ENCODE data around the gene ERRFI1. TPM values are rescaled to one million over a fixed set of nuclear protein-coding genes. Genes with fewer than 3 reads are reported as not detected.
A peak's percentile ranks its signal among the peaks of the same experiment; 100 is the strongest.

ERRFI1 gene
- total RNA-seq, 1 experiment from 2014 or later, result 220 TPM

GRCh38 chr1:8028571-8028910, 2.4 kb upstream of the ERRFI1 start:
- Histone ChIP-seq H3K27ac (peak overlapping the region; percentile 99), H3K9me3 (replicated peaks) (no peaks in the 10 kb centered on the region), H3K36me3 (peaks cover 18% of the 10 kb centered on the region), H3K27me3 (no peaks in the 10 kb centered on the region), H3K4me3 (peak overlapping the region; percentile 88), H3K4me1 (peaks cover 29% of the 10 kb centered on the region)
- DNase-seq, result no peak

GRCh38 chr1:8027748-8028570, 1.9 kb upstream of the ERRFI1 start:
- Histone ChIP-seq H3K4me3 (peak overlapping the region; percentile 88), H3K27me3 (no peaks in the 10 kb centered on the region), H3K4me1 (peaks cover 34% of the 10 kb centered on the region), H3K9me3 (replicated peaks) (no peaks in the 10 kb centered on the region), H3K36me3 (peaks cover 24% of the 10 kb centered on the region), H3K27ac (peak overlapping the region; percentile 99)
- peak; percentile 38 to 72 for DNase-seq

- H3K27ac ChIP-seq, result peak overlapping the region; percentile 99
- H3K36me3 ChIP-seq, result peaks cover 30% of the 10 kb centered on the region
- H3K27me3 ChIP-seq, result no peaks in the 10 kb centered on the region
- H3K4me1 ChIP-seq, result peaks cover 39% of the 10 kb centered on the region
- no peaks in the 10 kb centered on the region for H3K9me3 ChIP-seq (replicated peaks)
- H3K4me3 ChIP-seq, result peak overlapping the region; percentile 88
- peak; percentile 75 to 76 for DNase-seq
Measured at GRCh38 chr1:8026976-8027747, 1.1 kb upstream of the ERRFI1 start.

GRCh38 chr1:8025671-8026144, 401 bp downstream of the ERRFI1 start:
- DNase-seq, result no peak
- Histone ChIP-seq H3K4me1 (peaks cover 49% of the 10 kb centered on the region), H3K36me3 (peaks cover 45% of the 10 kb centered on the region), H3K27me3 (no peaks in the 10 kb centered on the region), H3K4me3 (peak overlapping the region; percentile 88), H3K27ac (peak overlapping the region; percentile 99), H3K9me3 (replicated peaks) (no peaks in the 10 kb centered on the region)

- no peak for DNase-seq
- peak overlapping the region; percentile 99 for H3K27ac ChIP-seq
Measured at GRCh38 chr1:8025061-8025670, 943 bp downstream of the ERRFI1 start.

GRCh38 chr1:8024329-8024728, 1.8 kb downstream of the ERRFI1 start:
- H3K27ac ChIP-seq, result no peak overlapping the region; the same call in 1 of the 2 replicates
- H3K9me3 ChIP-seq (replicated peaks), result no peaks in the 10 kb centered on the region
- peaks cover 59% of the 10 kb centered on the region for H3K36me3 ChIP-seq
- H3K27me3 ChIP-seq, result no peaks in the 10 kb centered on the region
- DNase-seq, result no peak
- peaks cover 61% of the 10 kb centered on the region for H3K4me1 ChIP-seq
- H3K4me3 ChIP-seq, result peak overlapping the region; percentile 88

More at GRCh38 chr1:8025061-8025670, 943 bp downstream of the ERRFI1 start:
- Histone ChIP-seq H3K4me1 (peaks cover 54% of the 10 kb centered on the region), H3K4me3 (peak overlapping the region; percentile 88), H3K9me3 (replicated peaks) (no peaks in the 10 kb centered on the region), H3K36me3 (peaks cover 50% of the 10 kb centered on the region), H3K27me3 (no peaks in the 10 kb centered on the region)

GRCh38 chr1:8023995-8024313, 2.2 kb downstream of the ERRFI1 start:
- Histone ChIP-seq H3K27me3 (no peaks in the 10 kb centered on the region), H3K4me3 (peak overlapping the region; percentile 88), H3K36me3 (peaks cover 61% of the 10 kb centered on the region), H3K9me3 (replicated peaks) (no peaks in the 10 kb centered on the region), H3K27ac (no peak overlapping the region), H3K4me1 (peaks cover 61% of the 10 kb centered on the region)
- DNase-seq, result no peak

GRCh38 chr1:8023287-8023994, 2.7 kb downstream of the ERRFI1 start:
- Histone ChIP-seq H3K4me3 (peak overlapping the region; percentile 88), H3K9me3 (replicated peaks) (no peaks in the 10 kb centered on the region), H3K27me3 (no peaks in the 10 kb centered on the region), H3K36me3 (peaks cover 66% of the 10 kb centered on the region), H3K4me1 (peaks cover 61% of the 10 kb centered on the region), H3K27ac (no peak overlapping the region)
- DNase-seq, result no peak

- Histone ChIP-seq H3K4me3 (peak overlapping the region; percentile 88), H3K27ac (no peak overlapping the region), H3K36me3 (peaks cover 70% of the 10 kb centered on the region), H3K27me3 (no peaks in the 10 kb centered on the region), H3K4me1 (peaks cover 60% of the 10 kb centered on the region), H3K9me3 (replicated peaks) (no peaks in the 10 kb centered on the region)
- no peak for DNase-seq
Measured at GRCh38 chr1:8022395-8023286, 3.5 kb downstream of the ERRFI1 start.

- Histone ChIP-seq H3K9me3 (replicated peaks) (no peaks in the 10 kb centered on the region), H3K27ac (no peak overlapping the region), H3K36me3 (peaks cover 77% of the 10 kb centered on the region), H3K4me1 (peaks cover 65% of the 10 kb centered on the region), H3K27me3 (no peaks in the 10 kb centered on the region), H3K4me3 (no peak overlapping the region)
- DNase-seq, result no peak
Measured at GRCh38 chr1:8021676-8022266, 4.3 kb downstream of the ERRFI1 start.

- Histone ChIP-seq H3K27me3 (no peaks in the 10 kb centered on the region), H3K4me3 (no peak overlapping the region), H3K36me3 (peaks cover 89% of the 10 kb centered on the region), H3K4me1 (peaks cover 82% of the 10 kb centered on the region), H3K9me3 (replicated peaks) (no peaks in the 10 kb centered on the region), H3K27ac (no peak overlapping the region)
- no peak for DNase-seq
Measured at GRCh38 chr1:8020032-8020431, 6.1 kb downstream of the ERRFI1 start.

GRCh38 chr1:8019229-8019620, 6.9 kb downstream of the ERRFI1 start:
- Histone ChIP-seq H3K9me3 (replicated peaks) (no peaks in the 10 kb centered on the region), H3K27me3 (no peaks in the 10 kb centered on the region), H3K27ac (no peak overlapping the region), H3K36me3 (peaks cover 89% of the 10 kb centered on the region), H3K4me3 (no peak overlapping the region), H3K4me1 (peaks cover 89% of the 10 kb centered on the region)
- DNase-seq, result no peak

- peaks cover 89% of the 10 kb centered on the region for H3K36me3 ChIP-seq
- no peaks in the 10 kb centered on the region for H3K27me3 ChIP-seq
- DNase-seq, result no peak
- 0 out of 2 replicates have a peak overlapping the region, but pooled peaks have one; percentile 8 for H3K27ac ChIP-seq
- H3K4me1 ChIP-seq, result peaks cover 91% of the 10 kb centered on the region
- H3K4me3 ChIP-seq, result no peak overlapping the region
- H3K9me3 ChIP-seq (replicated peaks), result no peaks in the 10 kb centered on the region
Measured at GRCh38 chr1:8018492-8019228, 7.4 kb downstream of the ERRFI1 start.
